Activated T-cell treated with anti-CD3 and anti-CD28 coated beads, Interleukin-2, amount 50 U/mL, for 24 hours (primary cell): ENCODE measurements around the gene RALB.

Experiments used
- DNase-seq: peaks from one replicate; pipeline ENCODE4 v3.0.0-alpha.2; 2020
- H3K27ac Mint-ChIP-seq: 2 replicates; pipeline ENCODE4 v1.8.0; 2020; ENCODE audit warnings: mild to moderate bottlenecking, mixed read lengths
- H3K27me3 Mint-ChIP-seq: 2 replicates; pipeline ENCODE4 v1.8.0; 2020; ENCODE audit warnings: mixed read lengths
- H3K36me3 Mint-ChIP-seq: 2 replicates; pipeline ENCODE4 v1.8.0; 2020; ENCODE audit warnings: low read depth, mixed read lengths
- H3K4me1 Mint-ChIP-seq: 2 replicates; pipeline ENCODE4 v1.8.0; 2020; ENCODE audit warnings: low read depth, mixed read lengths
- H3K4me3 Mint-ChIP-seq: 2 replicates; pipeline ENCODE4 v1.8.0; 2020; ENCODE audit warnings: mild to moderate bottlenecking, moderate library complexity, mixed read lengths
- H3K9me3 Mint-ChIP-seq: 2 replicates; pipeline ENCODE4 v1.8.0; 2020; ENCODE audit warnings: mixed read lengths

Gene RALB

DNA sequence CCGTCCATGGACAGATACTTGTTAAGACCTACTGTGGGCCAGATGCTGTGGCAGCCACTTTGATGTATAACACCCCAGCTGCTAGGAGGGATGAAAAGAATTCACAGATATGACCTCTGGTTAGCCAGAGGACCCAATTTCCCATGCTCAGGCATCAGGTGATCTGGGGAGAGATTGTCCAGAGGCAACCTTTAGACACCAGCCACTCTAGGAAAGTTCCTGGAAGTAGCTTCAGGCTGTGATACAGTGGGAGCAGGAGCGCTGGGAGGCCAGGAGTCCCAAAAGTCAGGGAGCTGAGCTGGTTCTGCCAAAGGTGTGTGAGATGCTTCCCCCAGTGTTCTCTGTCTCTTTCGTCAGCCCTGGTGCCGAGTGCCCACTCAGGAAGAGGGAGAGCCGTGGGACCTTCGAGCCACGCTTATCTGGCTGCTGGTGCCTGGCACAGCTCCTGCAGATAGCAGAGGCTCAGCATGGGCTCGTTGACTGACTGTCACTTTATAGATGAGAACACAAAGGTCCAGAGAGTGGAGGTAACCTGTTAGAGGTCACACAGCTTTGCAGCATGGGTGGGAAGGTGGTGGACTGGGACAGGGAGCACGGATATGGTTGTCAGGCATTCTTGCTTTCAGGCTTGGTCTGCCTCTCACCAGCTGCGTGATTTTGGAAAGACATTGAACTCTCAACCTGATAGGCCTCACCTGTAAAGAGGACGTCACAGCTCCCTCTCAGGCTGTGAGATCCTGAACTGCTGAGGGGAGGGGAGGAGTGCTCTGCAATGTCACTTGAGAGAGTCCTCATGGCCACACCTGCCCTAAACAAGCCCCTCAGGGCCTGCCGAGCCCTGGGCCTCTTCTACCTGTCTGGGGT lies 7.8 kb upstream of the RALB start:
- Mint-ChIP-seq H3K4me3 (no peak overlapping the region), H3K9me3 (no peaks in the 10 kb centered on the region), H3K27me3 (peaks cover 15% of the 10 kb centered on the region), H3K4me1 (peaks cover 4% of the 10 kb centered on the region), H3K27ac (no peak overlapping the region), H3K36me3 (no peaks in the 10 kb centered on the region)
- peak; percentile 23 for DNase-seq

DNA sequence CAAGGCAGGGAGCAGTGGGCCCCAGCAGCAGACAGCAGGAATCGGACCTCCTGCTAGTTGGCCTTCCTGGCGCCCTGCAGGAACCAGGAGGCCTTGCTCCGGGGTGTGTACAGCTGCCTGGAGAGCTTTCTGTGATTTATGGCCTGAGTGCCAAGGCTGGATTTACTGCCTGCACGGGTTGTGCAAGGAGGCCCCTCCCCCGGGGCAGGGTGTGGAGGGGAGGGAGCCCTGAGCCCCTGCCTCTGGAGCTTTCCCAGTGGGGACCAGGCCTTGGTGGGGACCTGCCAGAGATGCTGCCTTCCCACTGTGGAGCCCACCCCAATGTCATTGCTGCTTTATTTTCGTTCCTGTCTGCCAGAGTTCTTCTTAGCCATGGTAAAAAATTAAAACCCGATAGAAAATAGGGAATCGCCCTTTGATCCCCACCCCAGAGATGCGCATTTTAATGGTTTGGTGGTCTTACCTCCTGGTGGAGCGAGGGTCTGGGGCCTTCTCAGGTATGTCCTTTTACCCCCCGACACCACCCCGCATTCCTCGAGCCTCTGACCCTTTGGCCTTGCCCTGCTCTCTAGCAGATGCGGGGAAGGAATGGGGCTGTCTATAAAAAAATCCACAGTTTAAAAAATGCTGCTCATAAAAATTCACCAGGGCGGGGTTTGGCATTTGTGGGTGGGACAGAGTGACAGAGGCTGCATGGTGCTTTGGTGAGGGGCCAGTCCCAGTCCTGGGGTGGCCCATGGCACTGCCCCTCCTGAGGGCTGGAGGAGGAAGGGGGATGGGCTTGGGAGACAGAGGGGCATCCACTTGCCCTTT lies 6.9 kb upstream of the RALB start:
- peak; percentile 5 for DNase-seq
- Mint-ChIP-seq H3K4me1 (peaks cover 4% of the 10 kb centered on the region), H3K27ac (no peak overlapping the region), H3K36me3 (no peaks in the 10 kb centered on the region), H3K27me3 (peaks cover 15% of the 10 kb centered on the region), H3K4me3 (no peak overlapping the region), H3K9me3 (no peaks in the 10 kb centered on the region)

DNA sequence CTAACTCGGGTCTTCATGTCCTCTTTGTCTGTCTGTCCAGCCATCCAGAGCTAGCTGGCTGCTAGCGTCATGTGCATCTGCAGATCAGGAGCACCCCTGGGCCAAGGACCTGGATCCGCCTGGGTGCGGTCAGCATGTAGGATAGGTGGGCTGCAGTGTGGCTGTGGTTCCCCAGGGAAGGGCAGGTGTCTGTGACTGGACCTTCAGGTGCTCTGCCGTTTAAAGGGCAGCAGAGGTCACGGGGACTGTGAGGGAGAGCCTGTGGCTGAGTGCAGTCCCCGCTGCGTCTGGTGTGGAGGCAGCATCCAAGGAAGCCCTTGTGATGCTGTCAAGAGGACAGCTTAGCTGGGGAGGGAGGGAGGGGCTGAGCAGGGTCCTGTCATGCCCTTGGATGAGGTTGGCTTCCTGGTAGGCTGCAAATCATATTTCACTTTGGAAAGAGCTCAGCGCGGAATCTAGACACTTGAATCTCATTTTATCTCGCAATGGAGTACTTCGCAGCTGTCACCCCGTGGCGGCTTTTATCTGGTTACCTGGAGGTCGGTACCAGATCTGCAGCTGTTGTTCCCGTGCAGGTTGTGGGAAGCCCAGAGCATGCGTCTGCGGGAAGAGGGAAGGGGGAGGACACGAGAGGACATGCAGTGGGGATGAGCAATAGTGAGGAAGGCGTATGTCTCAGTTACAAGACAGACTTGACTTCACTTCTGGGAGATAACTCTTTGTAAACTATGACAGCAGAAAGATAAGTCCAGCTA lies 5.9 kb upstream of the RALB start:
- Mint-ChIP-seq H3K36me3 (no peaks in the 10 kb centered on the region), H3K4me1 (peaks cover 7% of the 10 kb centered on the region), H3K27me3 (peaks cover 15% of the 10 kb centered on the region), H3K4me3 (no peak overlapping the region), H3K27ac (no peak overlapping the region), H3K9me3 (no peaks in the 10 kb centered on the region)
- no peak for DNase-seq

DNA sequence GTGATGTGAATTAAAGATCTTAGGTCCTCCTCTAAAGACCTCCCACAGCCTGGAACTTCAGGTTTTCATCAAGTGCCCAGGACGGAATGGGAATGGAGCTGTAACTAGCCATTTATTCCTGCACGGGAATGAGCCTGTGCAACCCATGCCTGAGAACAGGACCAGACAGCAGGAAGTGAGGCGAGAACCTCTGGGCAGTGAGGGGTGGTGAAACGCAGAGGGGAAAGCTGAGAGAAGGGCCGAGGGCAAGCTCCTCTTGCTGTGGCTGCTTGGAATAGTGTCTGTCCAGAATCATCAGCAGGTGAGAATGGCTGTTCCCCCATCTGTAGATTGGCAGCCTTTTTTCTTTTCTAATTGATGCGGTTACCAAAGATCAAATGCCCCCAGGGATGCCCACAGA lies 4.8 kb upstream of the RALB start:
- no peak for DNase-seq
- Mint-ChIP-seq H3K9me3 (no peaks in the 10 kb centered on the region), H3K4me3 (no peak overlapping the region), H3K27ac (no peak overlapping the region), H3K36me3 (peaks cover 4% of the 10 kb centered on the region), H3K4me1 (peaks cover 14% of the 10 kb centered on the region), H3K27me3 (peaks cover 15% of the 10 kb centered on the region)

DNA sequence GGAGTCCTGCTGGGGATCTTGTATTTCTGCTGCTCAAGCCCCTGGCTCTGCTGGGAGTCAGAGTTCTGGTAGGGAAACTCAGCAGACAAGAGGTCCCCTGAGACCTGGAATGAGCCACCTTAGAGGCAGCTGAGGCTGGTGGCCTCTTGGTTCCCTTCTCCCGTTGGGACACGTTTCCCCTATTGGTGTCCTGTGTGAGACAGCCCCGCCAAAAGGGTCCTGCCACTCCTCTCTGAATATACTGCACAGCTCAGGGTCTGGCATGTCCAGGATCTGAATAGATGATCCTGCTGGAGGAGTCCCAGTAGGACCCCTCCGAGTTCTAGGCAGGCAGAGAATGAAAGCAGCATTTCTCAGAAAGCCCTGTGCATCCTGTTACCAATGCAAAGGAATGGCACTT lies 2.0 kb upstream of the RALB start:
- no peak overlapping the region for H3K4me3 Mint-ChIP-seq
- H3K4me1 Mint-ChIP-seq = peaks cover 34% of the 10 kb centered on the region
- peaks cover 15% of the 10 kb centered on the region for H3K27me3 Mint-ChIP-seq
- no peak for DNase-seq
- no peaks in the 10 kb centered on the region for H3K9me3 Mint-ChIP-seq
- no peak overlapping the region for H3K27ac Mint-ChIP-seq
- peaks cover 22% of the 10 kb centered on the region for H3K36me3 Mint-ChIP-seq

DNA sequence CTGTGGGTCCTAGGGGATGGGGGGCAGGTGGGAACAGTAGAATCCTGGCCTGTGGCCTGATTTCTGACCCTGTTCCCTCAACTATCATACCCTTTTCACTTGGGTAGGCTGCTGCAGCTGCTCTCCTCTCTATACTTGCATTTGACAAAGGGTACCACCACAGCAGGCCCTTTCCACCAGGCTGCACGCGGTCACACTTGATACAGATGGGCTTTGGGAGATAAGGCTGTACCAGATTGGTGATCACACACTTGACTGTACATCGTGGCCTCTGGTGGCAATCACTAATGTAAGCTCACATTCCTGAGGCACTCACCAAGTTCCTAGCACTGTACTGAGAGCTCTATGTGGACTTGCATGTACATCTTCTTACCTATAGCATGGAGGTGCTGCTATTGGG lies 1.6 kb upstream of the RALB start:
- no peaks in the 10 kb centered on the region for H3K9me3 Mint-ChIP-seq
- no peak for DNase-seq
- peaks cover 26% of the 10 kb centered on the region for H3K36me3 Mint-ChIP-seq
- peaks cover 39% of the 10 kb centered on the region for H3K4me1 Mint-ChIP-seq
- H3K27me3 Mint-ChIP-seq = peaks cover 14% of the 10 kb centered on the region
- no peak overlapping the region for H3K4me3 Mint-ChIP-seq
- no peak overlapping the region for H3K27ac Mint-ChIP-seq

DNA sequence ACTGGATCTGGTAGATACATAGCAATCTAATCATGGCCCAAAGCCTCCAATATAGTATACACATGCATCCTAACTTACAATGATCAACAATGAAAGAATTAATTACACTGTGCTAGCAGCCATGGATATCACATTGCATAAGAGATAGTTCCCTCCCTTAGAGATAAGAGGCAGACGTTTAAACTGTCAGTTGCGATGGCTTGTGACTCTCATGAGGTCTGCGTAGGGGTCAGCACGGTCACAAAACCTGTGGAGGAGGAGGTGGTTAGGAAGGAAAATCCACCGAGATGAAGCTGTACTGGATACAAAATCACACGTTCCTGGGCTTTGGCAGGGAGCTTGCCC lies 800 bp upstream of the RALB start:
- DNase-seq = no peak
- peaks cover 46% of the 10 kb centered on the region for H3K4me1 Mint-ChIP-seq
- H3K4me3 Mint-ChIP-seq = peak overlapping the region; percentile 98
- H3K27ac Mint-ChIP-seq = peak overlapping the region; percentile 92
- H3K36me3 Mint-ChIP-seq = peaks cover 33% of the 10 kb centered on the region
- peaks cover 11% of the 10 kb centered on the region for H3K27me3 Mint-ChIP-seq
- H3K9me3 Mint-ChIP-seq = no peaks in the 10 kb centered on the region

DNA sequence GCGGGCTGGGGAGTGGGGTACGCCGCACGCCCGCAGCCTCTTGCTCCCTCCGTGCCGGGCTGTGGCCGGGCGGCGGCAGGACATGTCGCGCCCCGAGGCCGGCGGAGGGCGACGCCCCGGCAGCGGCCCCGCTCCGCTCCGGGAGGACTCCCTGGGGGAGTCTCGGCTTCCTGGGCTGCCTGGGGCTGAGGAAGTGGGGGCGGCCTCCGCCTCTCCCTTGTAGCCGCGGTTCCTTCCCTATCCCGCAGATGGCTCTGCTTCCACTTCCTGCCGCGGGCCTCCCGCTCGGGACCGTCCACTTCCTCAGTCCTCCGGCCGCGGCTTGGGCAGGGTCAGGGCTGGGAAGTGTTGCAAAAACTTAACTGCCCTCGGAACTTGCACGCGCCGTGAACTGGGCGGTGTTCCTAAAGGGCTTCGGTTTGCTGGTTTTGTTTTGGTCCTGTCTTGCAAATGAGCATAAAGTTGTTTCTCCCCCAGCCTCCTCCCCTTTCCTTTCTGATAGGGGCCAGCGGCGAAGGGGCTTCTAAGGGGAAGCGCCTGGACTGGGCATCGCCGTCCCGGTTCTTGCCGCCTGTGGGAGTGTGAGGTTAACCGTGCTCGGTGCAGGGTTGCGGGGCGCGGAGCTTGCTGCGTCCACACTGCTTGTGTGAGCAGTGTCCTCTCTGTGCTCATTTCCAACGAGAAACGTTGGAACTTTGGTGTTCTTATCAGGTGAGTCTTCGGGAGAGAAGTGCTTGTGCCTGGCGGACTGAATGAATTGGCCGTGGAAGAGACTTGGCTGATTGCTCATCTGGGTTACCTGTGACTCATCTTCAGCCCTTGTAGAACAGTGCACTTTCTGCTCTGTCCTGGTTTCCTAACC lies 600 bp downstream of the RALB start:
- Mint-ChIP-seq H3K27ac (peak overlapping the region; percentile 92), H3K4me1 (peaks cover 55% of the 10 kb centered on the region), H3K9me3 (no peaks in the 10 kb centered on the region), H3K36me3 (peaks cover 39% of the 10 kb centered on the region), H3K27me3 (peaks cover 3% of the 10 kb centered on the region), H3K4me3 (peak overlapping the region; percentile 91)
- DNase-seq = peak; percentile 70

DNA sequence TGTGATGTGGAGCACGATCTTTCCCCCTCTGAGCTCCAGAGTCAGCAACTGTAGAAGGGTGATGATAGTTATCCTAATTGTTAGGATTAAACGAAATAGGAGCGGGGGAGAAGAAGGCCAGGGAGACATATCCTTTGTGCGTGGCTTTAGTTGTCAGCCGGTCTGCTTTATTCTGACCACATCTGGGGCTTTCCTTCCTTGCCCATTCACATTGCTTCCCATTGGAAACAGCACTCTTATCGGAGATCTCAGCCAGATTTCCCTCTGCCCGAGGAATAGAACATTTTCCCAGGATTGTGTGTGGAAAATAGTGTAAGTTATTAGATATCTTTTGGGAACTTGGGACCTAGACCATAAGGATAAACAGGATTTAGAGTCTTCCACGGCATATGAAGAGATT lies 1.5 kb downstream of the RALB start:
- H3K27me3 Mint-ChIP-seq = no peaks in the 10 kb centered on the region
- peaks cover 48% of the 10 kb centered on the region for H3K36me3 Mint-ChIP-seq
- peaks cover 2% of the 10 kb centered on the region for H3K9me3 Mint-ChIP-seq
- H3K27ac Mint-ChIP-seq = no peak overlapping the region
- peak overlapping the region; percentile 91 for H3K4me3 Mint-ChIP-seq
- H3K4me1 Mint-ChIP-seq = peaks cover 58% of the 10 kb centered on the region
- no peak for DNase-seq

DNA sequence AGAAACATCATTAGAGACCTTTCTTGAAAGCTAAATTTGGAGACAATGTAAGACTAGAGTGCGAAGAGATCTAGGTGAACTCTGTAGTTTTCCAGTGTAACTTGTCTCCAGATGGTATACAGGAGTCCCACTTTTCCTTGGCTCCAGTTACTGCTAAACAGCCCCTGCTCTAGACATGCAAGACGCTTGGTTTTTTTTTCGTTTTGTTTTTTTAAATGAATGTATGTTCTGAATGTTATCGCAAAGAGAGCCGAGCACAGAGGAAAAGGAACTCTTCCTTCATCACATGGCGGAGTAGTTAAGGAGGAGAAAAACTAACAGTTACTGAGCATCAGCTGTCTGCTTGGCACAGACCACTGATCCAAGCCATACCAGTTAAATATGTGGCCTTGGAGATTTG lies 2.4 kb downstream of the RALB start:
- DNase-seq = no peak
- Mint-ChIP-seq H3K4me1 (peaks cover 58% of the 10 kb centered on the region), H3K9me3 (peaks cover 5% of the 10 kb centered on the region), H3K36me3 (peaks cover 51% of the 10 kb centered on the region), H3K27ac (no peak overlapping the region), H3K4me3 (peak overlapping the region; percentile 91), H3K27me3 (no peaks in the 10 kb centered on the region)

DNA sequence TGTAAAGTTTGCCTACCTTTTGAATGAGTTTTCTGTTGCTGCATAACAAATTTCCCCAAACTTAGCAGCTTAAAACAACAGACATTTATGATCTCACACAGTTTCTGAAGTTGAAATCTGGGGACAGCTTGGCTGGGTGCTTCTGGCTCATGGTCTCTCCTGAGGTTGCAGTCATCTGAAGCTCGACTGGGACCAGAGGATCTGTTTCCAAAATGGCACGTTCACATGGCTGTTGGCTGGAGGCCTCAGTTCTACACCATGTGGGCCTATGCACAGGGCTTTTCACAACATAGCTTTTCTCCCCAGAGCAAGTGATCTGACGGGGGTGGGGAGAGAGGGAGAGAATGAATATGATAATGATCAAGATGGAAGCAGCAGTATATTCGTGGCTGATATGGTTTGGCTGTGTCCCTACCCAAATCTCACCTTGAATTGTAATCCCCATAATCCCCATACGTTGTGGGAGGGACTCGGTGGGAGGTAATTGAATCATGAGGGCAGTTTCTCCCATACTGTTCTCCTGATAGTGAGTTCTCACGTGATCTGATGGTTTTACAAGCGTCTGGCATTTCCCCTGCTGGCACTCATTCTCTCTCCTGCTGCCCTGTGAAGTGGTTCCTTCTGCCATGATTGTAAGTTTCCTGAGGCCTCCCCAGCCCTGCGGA lies 3.5 kb downstream of the RALB start:
- peaks cover 5% of the 10 kb centered on the region for H3K9me3 Mint-ChIP-seq
- peaks cover 58% of the 10 kb centered on the region for H3K4me1 Mint-ChIP-seq
- H3K36me3 Mint-ChIP-seq = peaks cover 59% of the 10 kb centered on the region
- no peak for DNase-seq
- peak overlapping the region; percentile 4 for H3K27ac Mint-ChIP-seq
- H3K27me3 Mint-ChIP-seq = no peaks in the 10 kb centered on the region
- no peak overlapping the region for H3K4me3 Mint-ChIP-seq

DNA sequence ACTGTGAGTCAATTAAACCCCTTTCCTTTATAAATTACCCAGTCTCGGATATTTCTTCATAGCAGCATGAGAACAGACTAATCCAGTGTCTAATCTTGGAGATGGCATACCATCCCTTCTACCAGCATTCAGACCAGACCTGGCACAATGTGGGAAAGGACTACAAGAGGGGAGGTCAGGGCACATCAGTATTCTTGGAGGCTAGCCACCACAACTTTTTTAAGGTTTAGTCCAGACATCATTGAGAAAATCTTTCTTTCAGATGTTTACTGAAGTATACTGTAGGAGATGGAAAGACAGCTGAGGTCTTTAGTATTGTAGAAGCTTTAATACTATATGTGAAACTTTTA lies 4.0 kb downstream of the RALB start:
- Mint-ChIP-seq H3K36me3 (peaks cover 59% of the 10 kb centered on the region), H3K27ac (no peak overlapping the region), H3K9me3 (peaks cover 5% of the 10 kb centered on the region), H3K27me3 (no peaks in the 10 kb centered on the region), H3K4me1 (peaks cover 57% of the 10 kb centered on the region), H3K4me3 (no peak overlapping the region)
- DNase-seq = no peak

DNA sequence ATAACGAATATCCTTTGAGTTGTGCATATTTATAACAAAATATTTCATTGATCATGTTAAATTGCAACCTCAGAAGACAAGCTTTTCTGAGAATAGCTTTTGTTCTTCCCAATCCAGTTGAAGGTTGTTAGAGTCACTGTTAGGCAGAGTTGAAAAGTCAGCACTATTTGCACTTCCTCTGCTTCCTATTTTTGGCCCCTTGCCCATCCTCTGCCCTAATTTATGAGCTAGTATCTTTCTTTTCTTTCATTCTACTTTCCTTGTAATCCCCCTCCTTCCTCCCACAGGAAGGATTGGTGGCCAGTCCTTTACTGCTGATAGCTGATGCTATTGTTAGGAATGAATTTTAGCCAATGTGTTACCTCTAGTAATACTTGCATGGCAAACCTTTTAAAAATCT lies 4.9 kb downstream of the RALB start:
- no peak for DNase-seq
- no peak overlapping the region for H3K27ac Mint-ChIP-seq
- H3K36me3 Mint-ChIP-seq = peaks cover 55% of the 10 kb centered on the region
- H3K27me3 Mint-ChIP-seq = no peaks in the 10 kb centered on the region
- peaks cover 49% of the 10 kb centered on the region for H3K4me1 Mint-ChIP-seq
- no peak overlapping the region for H3K4me3 Mint-ChIP-seq
- H3K9me3 Mint-ChIP-seq = peaks cover 5% of the 10 kb centered on the region
